Uterus (tissue), 4 donors: ENCODE data around the gene CLIC3. TPM values are rescaled to one million over a fixed set of nuclear protein-coding genes. Genes with fewer than 3 reads are reported as not detected.
A peak's percentile ranks its signal among the peaks of the same experiment; 100 is the strongest.
"Not testable (repeated sequence)": the region's sequence is repeated elsewhere in the genome, so short reads cannot be mapped to it uniquely, and the experiment has no call there.

Source experiments
- DNase-seq, 2 donors: peaks; one replicate each; pipeline ENCODE4 v3.0.0-alpha.2; 2019 to 2020
- H3K27ac ChIP-seq, 2 donors: fragments of 200-600 bp; sonication (generic); 1 replicate in 1 of 2; 2 replicates in 1 of 2; pipeline ENCODE4 v1.5.1; 2016 to 2018
- H3K27me3 ChIP-seq, 2 donors: fragments of 200-600 bp; sonication (generic); one replicate each; pipeline ENCODE4 v1.5.1; 2018 to 2019; ENCODE audit warnings: control low read depth in 1 of 2
- H3K36me3 ChIP-seq, 2 donors: fragments of 200-600 bp; sonication (generic); one replicate each; pipeline ENCODE4 v1.5.1; 2019; ENCODE audit warnings: control low read depth in 1 of 2
- H3K4me1 ChIP-seq, 2 donors: fragments of 200-600 bp; sonication (generic); one replicate each; pipeline ENCODE4 v1.5.1; 2018 to 2019; ENCODE audit warnings: control low read depth in 1 of 2
- H3K4me3 ChIP-seq, 2 donors: fragments of 200-600 bp; sonication (generic); 1 replicate in 1 of 2; 2 replicates in 1 of 2; pipeline ENCODE4 v1.5.1; 2018 to 2019; ENCODE audit warnings: mild to moderate bottlenecking in 1 of 2
- H3K9me3 ChIP-seq, 2 donors: fragments of 200-600 bp; sonication (generic); one replicate each; pipeline ENCODE4 v1.5.1; 2019; ENCODE audit warnings: control low read depth in 1 of 2
- CTCF ChIP-seq, 4 experiments: fragments of 200-600 bp in 2 of 4; fragments of 450-650 bp in 2 of 4; sonication (generic) in 2 of 4; IDR thresholded peaks; one replicate each; pipeline ENCODE4 v1.5.1; 2016 to 2019; ENCODE audit warnings: antibody characterized with exemption in 4 of 4, mild to moderate bottlenecking in 2 of 4, moderate library complexity in 1 of 4
- POLR2A ChIP-seq, 2 donors: fragments of 450-650 bp; IDR thresholded peaks; one replicate each; pipeline ENCODE4 v1.6.1; 2016; ENCODE audit warnings: antibody characterized with exemption in 2 of 2, mild to moderate bottlenecking in 1 of 2, moderate library complexity in 1 of 2
- intact Hi-C: fragments of 100-400 bp; cut with DNase I; formaldehyde crosslinking; loops from one replicate; pipeline ENCODE4 v1.15.1; 2023; ENCODE audit warnings: low total_unique reads
- total RNA-seq, 4 donors: library from RNA; depleted of rRNA in 3 of 4; stranded (reverse); fragments of >200 nt in 3 of 4; gene quantifications; one replicate each; pipeline versions ENCODE4 v1.1.0 to v1.2.4, GENCODE V29; 2014 to 2023
- donor health status: DM: yes; HTN: yes; CAD: no.

CLIC3 gene
- total RNA-seq, 4 donors from 2014 or later, result 1.5 TPM; not detected in 2

DNA sequence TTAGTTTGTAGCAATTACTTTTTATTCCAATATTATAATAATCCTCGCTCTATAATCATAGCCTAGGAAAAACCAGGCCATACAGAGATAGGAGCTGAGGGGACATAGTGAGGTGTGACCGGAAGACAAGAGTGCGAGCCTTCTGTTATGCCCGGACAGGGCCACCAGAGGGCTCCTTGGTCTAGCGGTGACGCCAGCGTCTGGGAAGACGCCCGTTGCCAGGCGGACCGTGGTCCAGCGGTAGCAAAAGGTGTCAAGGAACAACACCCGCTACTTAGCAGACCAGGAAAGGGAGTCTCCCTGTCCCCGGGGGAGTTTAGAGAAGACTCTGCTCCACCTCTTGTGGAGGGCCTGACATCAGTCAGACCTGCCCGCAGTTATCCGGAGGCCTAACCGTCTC lies 7.9 kb upstream of the CLIC3 start:
- DNase-seq, intact Hi-C loops: not testable (repeated sequence)
- TF ChIP-seq CTCF (IDR thresholded peaks at IDR 0.05), result peak in 1 of 4 experiments; percentile 24

GRCh38 chr9:137002646-137003041 lies 6.3 kb upstream of the CLIC3 start:
- Histone ChIP-seq H3K27ac (no peak overlapping the region), H3K4me1 (no peaks in the 10 kb centered on the region), H3K4me3 (no peak overlapping the region), H3K27me3 (no peaks in the 10 kb centered on the region), H3K9me3 (no peaks in the 10 kb centered on the region), H3K36me3 (no peaks in the 10 kb centered on the region)
- intact Hi-C loops, result no loop called here
- TF ChIP-seq POLR2A (IDR thresholded peaks at IDR 0.05) (no peak), CTCF (IDR thresholded peaks at IDR 0.05) (no peak)
- no peak for DNase-seq

More for the DNA sequence above, 7.9 kb upstream of the CLIC3 start:
- H3K4me3 ChIP-seq, H3K9me3 ChIP-seq, H3K36me3 ChIP-seq, H3K4me1 ChIP-seq, H3K27ac ChIP-seq, H3K27me3 ChIP-seq: not testable (repeated sequence)

GRCh38 chr9:137001857-137002645 lies 5.7 kb upstream of the CLIC3 start:
- no peak for TF ChIP-seq POLR2A (IDR thresholded peaks at IDR 0.05)
- no peak for TF ChIP-seq CTCF (IDR thresholded peaks at IDR 0.05)
- DNase-seq, result no peak
- no peak overlapping the region for H3K27ac ChIP-seq
- H3K9me3 ChIP-seq, result no peaks in the 10 kb centered on the region
- H3K36me3 ChIP-seq, result no peaks in the 10 kb centered on the region
- no peaks in the 10 kb centered on the region for H3K27me3 ChIP-seq
- H3K4me3 ChIP-seq, result no peak overlapping the region
- intact Hi-C loops, result no loop called here
- H3K4me1 ChIP-seq, result no peaks in the 10 kb centered on the region

GRCh38 chr9:137000177-137000930 lies 4.0 kb upstream of the CLIC3 start:
- Histone ChIP-seq H3K4me3 (no peak overlapping the region), H3K27me3 (no peaks in the 10 kb centered on the region), H3K4me1 (peaks cover 0 to 13% of the 10 kb centered on the region in 2 donors), H3K9me3 (no peaks in the 10 kb centered on the region), H3K36me3 (no peaks in the 10 kb centered on the region), H3K27ac (no peak overlapping the region)
- no peak for DNase-seq
- TF ChIP-seq POLR2A (IDR thresholded peaks at IDR 0.05) (no peak), CTCF (IDR thresholded peaks at IDR 0.05) (no peak)
- intact Hi-C loops, result no loop called here

GRCh38 chr9:136997830-136998234 lies 1.5 kb upstream of the CLIC3 start:
- H3K27me3 ChIP-seq, result no peaks in the 10 kb centered on the region
- no peak overlapping the region for H3K4me3 ChIP-seq
- TF ChIP-seq CTCF (IDR thresholded peaks at IDR 0.05) (no peak), POLR2A (IDR thresholded peaks at IDR 0.05) (no peak)
- DNase-seq, result no peak
- H3K9me3 ChIP-seq, result no peaks in the 10 kb centered on the region
- no peak overlapping the region for H3K27ac ChIP-seq
- no peaks in the 10 kb centered on the region for H3K36me3 ChIP-seq
- H3K4me1 ChIP-seq, result peaks cover 0 to 16% of the 10 kb centered on the region in 2 donors
- intact Hi-C loops, result no loop called here
